Gastrocnemius medialis (tissue), 4 donors: ENCODE results near the gene DOK3.

Experiments used
- POLR2A ChIP-seq, 2 donors: fragments of 450-650 bp; IDR thresholded peaks; one replicate each; pipeline ENCODE4 v1.6.1; 2017; ENCODE audit warnings: antibody characterized with exemption in 2 of 2, mild to moderate bottlenecking in 2 of 2, moderate library complexity in 2 of 2
- TF ChIP-seq, protein P1 (sequence below), 5 experiments: fragments of 450-650 bp in 3 of 5; fragments of 200-600 bp in 2 of 5; sonication (generic) in 2 of 5; IDR thresholded peaks in 4 of 5; conservative IDR thresholded peaks in 1 of 5; 1 replicate in 4 of 5; 2 replicates in 1 of 5; pipeline ENCODE4 v1.5.1; 2016 to 2019; ENCODE audit warnings: antibody characterized with exemption in 5 of 5, mild to moderate bottlenecking in 3 of 5, moderate library complexity in 3 of 5

DNA sequence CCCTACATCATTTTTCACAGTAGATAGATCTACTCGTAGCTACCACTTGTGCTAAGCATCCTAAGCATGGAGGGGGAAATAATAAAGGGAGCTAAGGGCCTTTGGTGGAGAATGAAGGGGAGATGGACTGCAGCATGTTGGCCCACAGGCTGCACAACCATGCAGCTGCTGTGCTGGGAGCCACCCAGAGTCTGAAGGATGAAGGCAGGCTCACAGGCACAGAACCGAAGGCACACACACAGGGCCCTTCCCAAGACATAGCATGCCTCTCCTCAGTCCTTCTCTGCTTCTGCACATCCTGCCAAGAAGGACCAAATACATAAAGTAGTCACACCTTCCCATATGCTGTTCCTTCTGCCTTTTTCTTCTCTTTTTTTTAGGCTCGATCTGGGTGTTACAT lies 38.1 kb upstream of the DOK3 start:
- TF ChIP-seq POLR2A (IDR thresholded peaks at IDR 0.05) = no peak
- TF ChIP-seq, protein P1, sequence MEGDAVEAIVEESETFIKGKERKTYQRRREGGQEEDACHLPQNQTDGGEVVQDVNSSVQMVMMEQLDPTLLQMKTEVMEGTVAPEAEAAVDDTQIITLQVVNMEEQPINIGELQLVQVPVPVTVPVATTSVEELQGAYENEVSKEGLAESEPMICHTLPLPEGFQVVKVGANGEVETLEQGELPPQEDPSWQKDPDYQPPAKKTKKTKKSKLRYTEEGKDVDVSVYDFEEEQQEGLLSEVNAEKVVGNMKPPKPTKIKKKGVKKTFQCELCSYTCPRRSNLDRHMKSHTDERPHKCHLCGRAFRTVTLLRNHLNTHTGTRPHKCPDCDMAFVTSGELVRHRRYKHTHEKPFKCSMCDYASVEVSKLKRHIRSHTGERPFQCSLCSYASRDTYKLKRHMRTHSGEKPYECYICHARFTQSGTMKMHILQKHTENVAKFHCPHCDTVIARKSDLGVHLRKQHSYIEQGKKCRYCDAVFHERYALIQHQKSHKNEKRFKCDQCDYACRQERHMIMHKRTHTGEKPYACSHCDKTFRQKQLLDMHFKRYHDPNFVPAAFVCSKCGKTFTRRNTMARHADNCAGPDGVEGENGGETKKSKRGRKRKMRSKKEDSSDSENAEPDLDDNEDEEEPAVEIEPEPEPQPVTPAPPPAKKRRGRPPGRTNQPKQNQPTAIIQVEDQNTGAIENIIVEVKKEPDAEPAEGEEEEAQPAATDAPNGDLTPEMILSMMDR (IDR thresholded peaks at IDR 0.05 in 4 of 5, conservative IDR thresholded peaks at IDR 0.05 in 1 of 5) = no peak
